Uterus (tissue), 4 donors: ENCODE measurements around the gene CLCF1. TPM values are rescaled to one million over a fixed set of nuclear protein-coding genes. Genes with fewer than 3 reads are reported as not detected.
"Not testable (repeated sequence)": the region's sequence is repeated elsewhere in the genome, so short reads cannot be mapped to it uniquely, and the experiment has no call there.

Experiments used
- DNase-seq, 2 donors: peaks; one replicate each; pipeline ENCODE4 v3.0.0-alpha.2; 2019 to 2020
- H3K27ac ChIP-seq, 2 donors: fragments of 200-600 bp; sonication (generic); 1 replicate in 1 of 2; 2 replicates in 1 of 2; pipeline ENCODE4 v1.5.1; 2016 to 2018
- H3K27me3 ChIP-seq, 2 donors: fragments of 200-600 bp; sonication (generic); one replicate each; pipeline ENCODE4 v1.5.1; 2018 to 2019; ENCODE audit warnings: control low read depth in 1 of 2
- H3K36me3 ChIP-seq, 2 donors: fragments of 200-600 bp; sonication (generic); one replicate each; pipeline ENCODE4 v1.5.1; 2019; ENCODE audit warnings: control low read depth in 1 of 2
- H3K4me1 ChIP-seq, 2 donors: fragments of 200-600 bp; sonication (generic); one replicate each; pipeline ENCODE4 v1.5.1; 2018 to 2019; ENCODE audit warnings: control low read depth in 1 of 2
- H3K4me3 ChIP-seq, 2 donors: fragments of 200-600 bp; sonication (generic); 1 replicate in 1 of 2; 2 replicates in 1 of 2; pipeline ENCODE4 v1.5.1; 2018 to 2019; ENCODE audit warnings: mild to moderate bottlenecking in 1 of 2
- H3K9me3 ChIP-seq, 2 donors: fragments of 200-600 bp; sonication (generic); one replicate each; pipeline ENCODE4 v1.5.1; 2019; ENCODE audit warnings: control low read depth in 1 of 2
- POLR2A ChIP-seq, 2 donors: fragments of 450-650 bp; IDR thresholded peaks; one replicate each; pipeline ENCODE4 v1.6.1; 2016; ENCODE audit warnings: antibody characterized with exemption in 2 of 2, mild to moderate bottlenecking in 1 of 2, moderate library complexity in 1 of 2
- intact Hi-C: fragments of 100-400 bp; cut with DNase I; formaldehyde crosslinking; loops from one replicate; pipeline ENCODE4 v1.15.1; 2023; ENCODE audit warnings: low total_unique reads
- total RNA-seq, 4 donors: library from RNA; depleted of rRNA in 3 of 4; stranded (reverse); fragments of >200 nt in 3 of 4; gene quantifications; one replicate each; pipeline versions ENCODE4 v1.1.0 to v1.2.4, GENCODE V29; 2014 to 2023
- TF ChIP-seq, protein P1 (sequence below), 4 experiments: fragments of 200-600 bp in 2 of 4; fragments of 450-650 bp in 2 of 4; sonication (generic) in 2 of 4; IDR thresholded peaks; one replicate each; pipeline ENCODE4 v1.5.1; 2016 to 2019; ENCODE audit warnings: antibody characterized with exemption in 4 of 4, mild to moderate bottlenecking in 2 of 4, moderate library complexity in 1 of 4
- donor health status: DM: yes; HTN: yes; CAD: no.

The CLCF1 gene
- total RNA-seq, 4 donors from 2014 or later: 0.77 to 19.3 (median 7.4) TPM

DNA sequence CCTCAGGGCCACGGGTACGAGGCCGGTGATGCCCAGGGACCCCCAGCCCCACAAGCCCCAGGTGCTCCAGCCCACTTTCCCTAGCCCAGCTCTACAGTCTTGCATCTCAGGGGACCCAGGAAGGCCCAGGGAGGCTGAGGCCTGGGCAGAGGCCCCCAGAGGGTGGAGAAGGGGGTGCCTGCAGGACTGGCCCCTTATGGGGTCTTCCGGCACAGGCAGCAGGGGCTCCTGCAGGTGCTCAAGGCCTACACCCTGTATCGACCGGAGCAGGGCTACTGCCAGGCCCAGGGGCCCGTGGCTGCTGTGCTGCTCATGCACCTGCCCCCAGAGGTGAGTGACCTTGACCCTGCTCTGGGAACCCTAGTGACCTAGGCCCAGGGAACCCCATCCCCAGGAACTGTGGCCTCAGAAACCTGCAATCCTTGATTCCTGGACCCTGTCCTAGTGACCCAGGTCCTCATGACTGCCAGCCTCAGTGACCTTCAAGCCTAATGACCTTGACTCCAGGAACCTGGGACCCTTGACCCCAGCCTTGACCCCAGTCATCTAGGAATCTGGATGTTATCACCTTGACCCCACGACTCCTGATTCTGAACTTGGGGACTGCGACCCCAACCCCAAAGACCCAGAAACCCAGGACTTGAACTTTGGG, 32.4 kb upstream of the CLCF1 start:
- peaks cover 0 to 3% of the 10 kb centered on the region in 2 donors for H3K4me1 ChIP-seq
- H3K27ac ChIP-seq: no peak overlapping the region
- H3K4me3 ChIP-seq: no peak overlapping the region
- no peak for DNase-seq
- intact Hi-C loops: no loop called here
- H3K9me3 ChIP-seq: no peaks in the 10 kb centered on the region
- H3K36me3 ChIP-seq: no peaks in the 10 kb centered on the region
- peaks cover 0 to 20% of the 10 kb centered on the region in 2 donors for H3K27me3 ChIP-seq
- TF ChIP-seq, protein P1, sequence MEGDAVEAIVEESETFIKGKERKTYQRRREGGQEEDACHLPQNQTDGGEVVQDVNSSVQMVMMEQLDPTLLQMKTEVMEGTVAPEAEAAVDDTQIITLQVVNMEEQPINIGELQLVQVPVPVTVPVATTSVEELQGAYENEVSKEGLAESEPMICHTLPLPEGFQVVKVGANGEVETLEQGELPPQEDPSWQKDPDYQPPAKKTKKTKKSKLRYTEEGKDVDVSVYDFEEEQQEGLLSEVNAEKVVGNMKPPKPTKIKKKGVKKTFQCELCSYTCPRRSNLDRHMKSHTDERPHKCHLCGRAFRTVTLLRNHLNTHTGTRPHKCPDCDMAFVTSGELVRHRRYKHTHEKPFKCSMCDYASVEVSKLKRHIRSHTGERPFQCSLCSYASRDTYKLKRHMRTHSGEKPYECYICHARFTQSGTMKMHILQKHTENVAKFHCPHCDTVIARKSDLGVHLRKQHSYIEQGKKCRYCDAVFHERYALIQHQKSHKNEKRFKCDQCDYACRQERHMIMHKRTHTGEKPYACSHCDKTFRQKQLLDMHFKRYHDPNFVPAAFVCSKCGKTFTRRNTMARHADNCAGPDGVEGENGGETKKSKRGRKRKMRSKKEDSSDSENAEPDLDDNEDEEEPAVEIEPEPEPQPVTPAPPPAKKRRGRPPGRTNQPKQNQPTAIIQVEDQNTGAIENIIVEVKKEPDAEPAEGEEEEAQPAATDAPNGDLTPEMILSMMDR (IDR thresholded peaks at IDR 0.05): no peak

DNA sequence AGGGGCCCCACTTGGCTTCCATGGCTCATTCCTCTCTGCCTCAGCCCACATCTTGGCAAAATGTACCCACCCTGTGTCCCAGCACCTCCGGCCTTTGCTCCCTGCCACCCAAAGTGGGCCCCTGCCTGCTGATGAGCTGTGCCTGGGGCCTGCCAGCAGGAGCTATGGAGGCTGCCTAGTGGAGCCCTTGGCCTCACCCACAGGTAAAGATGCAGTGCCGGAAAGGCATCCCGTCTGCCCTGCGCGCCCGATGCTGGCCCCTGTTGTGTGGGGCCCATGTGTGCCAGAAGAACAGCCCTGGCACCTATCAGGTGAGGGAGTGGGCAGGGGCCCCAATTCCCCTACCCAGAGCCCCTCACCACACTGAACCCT, 31.8 kb upstream of the CLCF1 start:
- H3K27ac ChIP-seq: no peak overlapping the region
- H3K36me3 ChIP-seq: no peaks in the 10 kb centered on the region
- intact Hi-C loops: no loop called here
- peaks cover 0 to 16% of the 10 kb centered on the region in 2 donors for H3K27me3 ChIP-seq
- H3K4me1 ChIP-seq: peaks cover 0 to 7% of the 10 kb centered on the region in 2 donors
- TF ChIP-seq, protein P1 (IDR thresholded peaks at IDR 0.05): no peak
- no peak for TF ChIP-seq POLR2A (IDR thresholded peaks at IDR 0.05)
- H3K4me3 ChIP-seq: no peak overlapping the region
- DNase-seq: no peak
- H3K9me3 ChIP-seq: no peaks in the 10 kb centered on the region

DNA sequence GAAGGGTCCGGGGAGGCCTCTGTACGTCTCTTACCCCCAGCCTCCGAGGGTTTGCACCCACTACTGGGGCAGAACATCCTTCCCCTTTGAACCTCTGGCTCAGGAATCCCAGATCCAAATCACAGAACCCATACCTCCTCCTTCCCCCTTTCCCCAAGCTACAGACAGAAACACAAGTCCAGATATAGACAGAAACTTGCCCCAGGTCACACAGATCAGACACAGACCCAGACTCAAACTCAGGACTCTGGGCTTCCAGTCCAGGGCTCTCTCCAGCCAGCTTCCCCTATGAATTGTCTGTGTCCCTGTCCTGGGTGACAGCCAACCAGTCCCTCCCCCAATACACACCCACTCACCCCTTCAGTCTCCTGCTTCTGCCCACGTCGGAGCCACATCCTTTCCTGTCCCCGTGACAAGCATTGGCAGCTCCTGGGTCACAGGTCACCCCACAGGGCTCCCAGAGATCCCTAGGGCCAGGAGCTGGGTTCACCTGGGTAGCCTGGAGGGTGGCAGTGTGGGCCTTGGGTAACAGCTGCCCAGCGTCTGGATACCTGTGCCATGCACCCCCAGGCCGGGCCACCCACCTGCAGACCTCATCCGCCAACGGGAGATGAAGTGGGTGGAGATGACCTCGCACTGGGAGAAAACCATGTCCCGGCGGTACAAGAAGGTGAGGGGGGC, 31.3 kb upstream of the CLCF1 start:
- peaks cover 0 to 10% of the 10 kb centered on the region in 2 donors for H3K27me3 ChIP-seq
- no peak overlapping the region for H3K4me3 ChIP-seq

DNA sequence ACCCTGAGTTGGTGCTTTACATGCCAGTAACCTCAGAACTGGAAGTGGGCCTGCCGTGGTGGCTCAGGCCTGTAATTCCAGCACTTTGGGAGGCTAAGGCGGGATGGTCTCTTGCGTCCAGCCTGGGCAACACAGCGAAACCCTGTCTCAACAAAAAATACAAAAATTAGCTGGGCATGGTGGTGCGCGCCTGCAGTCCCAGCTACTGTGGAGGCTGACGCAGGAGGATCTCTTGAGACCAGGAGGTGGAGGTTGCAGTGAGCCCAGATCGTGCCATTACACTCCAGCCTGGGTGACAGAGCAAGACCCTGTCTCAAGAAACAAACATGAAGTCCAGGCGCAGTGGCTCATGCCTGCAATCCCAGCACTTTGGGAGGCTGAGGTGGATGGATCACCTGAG, 29.7 kb upstream of the CLCF1 start:
- DNase-seq, H3K4me1 ChIP-seq, H3K27ac ChIP-seq, H3K27me3 ChIP-seq, intact Hi-C loops, H3K9me3 ChIP-seq, H3K4me3 ChIP-seq, H3K36me3 ChIP-seq: not testable (repeated sequence)

More for the DNA sequence above, 31.3 kb upstream of the CLCF1 start:
- Histone ChIP-seq H3K27ac (no peak overlapping the region), H3K9me3 (no peaks in the 10 kb centered on the region), H3K36me3 (no peaks in the 10 kb centered on the region), H3K4me1 (peaks cover 0 to 7% of the 10 kb centered on the region in 2 donors)
- TF ChIP-seq, protein P1 (IDR thresholded peaks at IDR 0.05): no peak
- no peak for TF ChIP-seq POLR2A (IDR thresholded peaks at IDR 0.05)
- no peak for DNase-seq
- intact Hi-C loops: no loop called here

DNA sequence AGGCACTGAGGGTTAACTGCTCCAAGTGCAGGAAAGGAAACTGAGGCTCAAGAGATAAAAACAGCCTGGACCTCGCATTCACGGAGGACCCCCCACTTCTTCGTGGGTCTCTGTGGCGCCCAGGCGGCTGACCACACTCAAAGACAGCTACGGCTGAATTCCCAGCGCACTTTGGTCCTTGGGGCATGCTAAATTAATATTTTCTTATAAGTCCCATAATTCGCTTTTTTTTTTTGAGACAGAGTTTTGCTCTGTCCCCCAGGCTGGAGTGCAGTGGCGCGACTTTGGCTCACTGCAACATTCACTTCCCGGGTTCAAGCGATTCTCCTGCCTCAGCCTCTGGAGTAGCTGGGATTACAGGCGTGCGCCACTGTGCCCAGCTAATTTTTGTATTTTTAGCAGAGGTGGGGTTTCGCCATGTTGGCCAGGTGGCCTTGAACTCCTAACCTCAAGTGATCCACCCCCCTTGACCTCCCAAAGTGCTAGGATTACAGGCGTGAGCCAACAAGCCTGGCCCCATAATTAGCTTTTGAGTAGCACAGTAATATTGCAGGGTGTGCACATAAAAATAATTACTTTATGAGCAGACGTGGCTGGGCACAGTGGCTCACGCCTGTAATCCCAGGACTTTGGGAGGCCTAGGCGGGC, 28.9 kb upstream of the CLCF1 start:
- intact Hi-C loops, DNase-seq, H3K9me3 ChIP-seq, H3K27me3 ChIP-seq, H3K4me1 ChIP-seq, H3K36me3 ChIP-seq: not testable (repeated sequence)
- Histone ChIP-seq H3K4me3 (peak overlapping the region; percentile 17 to 74), H3K27ac (peak overlapping the region; percentile 60 to 88)
- TF ChIP-seq, protein P1 (IDR thresholded peaks at IDR 0.05): peak in 2 of 4 experiments; percentile 4 to 5
